ENCODE measurements around the gene ATP9A. TPM values are rescaled to one million over a fixed set of nuclear protein-coding genes. Genes with fewer than 3 reads are reported as not detected.
"Not testable (repeated sequence)": the region's sequence is repeated elsewhere in the genome, so short reads cannot be mapped to it uniquely, and the experiment has no call there.

ATP9A gene
- total RNA-seq, 4 donors from 2014 or later: 36.1 to 47.4 (median 38.1) TPM

DNA sequence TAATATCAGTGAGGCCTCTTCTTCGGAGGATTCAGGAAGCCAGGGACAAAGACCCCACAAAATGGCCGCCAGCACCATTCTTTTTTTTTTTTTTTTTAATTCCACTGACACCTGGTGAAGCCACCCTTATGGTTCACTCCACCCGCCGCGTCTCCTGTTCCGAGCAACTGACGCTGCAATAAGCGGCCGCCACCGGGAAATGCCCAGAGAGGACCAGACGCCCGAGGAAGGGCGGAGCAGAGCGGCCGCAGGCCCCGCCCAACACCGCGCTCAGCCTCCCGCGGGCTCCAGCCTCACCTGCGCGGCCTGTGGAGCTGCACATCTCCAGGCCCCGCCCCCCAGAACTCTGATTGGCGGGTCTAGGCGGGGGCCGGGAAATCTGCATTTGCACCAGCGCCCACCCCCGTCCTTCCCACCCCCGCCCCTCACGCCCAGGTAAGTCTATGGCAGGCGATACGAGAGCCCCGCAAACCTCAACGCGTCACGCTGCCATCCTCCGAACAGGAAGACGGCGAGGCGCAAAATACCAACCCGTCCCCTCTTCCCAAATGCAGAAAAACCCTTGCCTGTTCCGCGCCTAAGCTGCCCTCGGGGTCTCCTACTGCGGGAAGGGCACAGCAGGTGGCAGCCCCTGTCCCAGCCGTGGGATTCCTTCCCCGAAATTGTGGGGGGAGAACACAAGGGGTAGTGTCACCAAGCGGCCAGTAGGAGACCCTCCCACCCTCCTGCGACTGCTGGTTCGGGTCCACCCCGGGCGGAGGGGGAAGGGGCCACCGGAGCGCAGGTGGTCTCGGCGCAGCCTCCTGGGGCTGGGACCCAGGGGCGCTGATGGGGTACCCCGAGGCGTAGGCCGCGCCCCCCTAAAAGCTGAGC is 960 bp downstream of the ATP9A start:
- 3% methylated on average over 34 to 52 of the region's 61 CpGs for WGBS, 2 donors
- Histone ChIP-seq H3K36me3 (no peaks in the 10 kb centered on the region), H3K27ac (peak overlapping the region; percentile 43 to 84 (median 60)), H3K9me3 (no peaks in the 10 kb centered on the region), H3K4me3 (peak overlapping the region; percentile 55 to 84 (median 64)), H3K27me3 (peaks cover 0 to 12% of the 10 kb centered on the region in 2 donors), H3K4me1 (peaks cover 0 to 19% (median 0%) of the 10 kb centered on the region in 4 donors)
- DNase-seq (ENCODE audit: low spot score in 2 of 2): peak; percentile 27 to 41
- TF ChIP-seq EP300 (IDR thresholded peaks at IDR 0.05): no peak
- TF ChIP-seq, protein P1, sequence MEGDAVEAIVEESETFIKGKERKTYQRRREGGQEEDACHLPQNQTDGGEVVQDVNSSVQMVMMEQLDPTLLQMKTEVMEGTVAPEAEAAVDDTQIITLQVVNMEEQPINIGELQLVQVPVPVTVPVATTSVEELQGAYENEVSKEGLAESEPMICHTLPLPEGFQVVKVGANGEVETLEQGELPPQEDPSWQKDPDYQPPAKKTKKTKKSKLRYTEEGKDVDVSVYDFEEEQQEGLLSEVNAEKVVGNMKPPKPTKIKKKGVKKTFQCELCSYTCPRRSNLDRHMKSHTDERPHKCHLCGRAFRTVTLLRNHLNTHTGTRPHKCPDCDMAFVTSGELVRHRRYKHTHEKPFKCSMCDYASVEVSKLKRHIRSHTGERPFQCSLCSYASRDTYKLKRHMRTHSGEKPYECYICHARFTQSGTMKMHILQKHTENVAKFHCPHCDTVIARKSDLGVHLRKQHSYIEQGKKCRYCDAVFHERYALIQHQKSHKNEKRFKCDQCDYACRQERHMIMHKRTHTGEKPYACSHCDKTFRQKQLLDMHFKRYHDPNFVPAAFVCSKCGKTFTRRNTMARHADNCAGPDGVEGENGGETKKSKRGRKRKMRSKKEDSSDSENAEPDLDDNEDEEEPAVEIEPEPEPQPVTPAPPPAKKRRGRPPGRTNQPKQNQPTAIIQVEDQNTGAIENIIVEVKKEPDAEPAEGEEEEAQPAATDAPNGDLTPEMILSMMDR (IDR thresholded peaks at IDR 0.05): peak in 2 of 5 experiments; percentile 12 to 26

DNA sequence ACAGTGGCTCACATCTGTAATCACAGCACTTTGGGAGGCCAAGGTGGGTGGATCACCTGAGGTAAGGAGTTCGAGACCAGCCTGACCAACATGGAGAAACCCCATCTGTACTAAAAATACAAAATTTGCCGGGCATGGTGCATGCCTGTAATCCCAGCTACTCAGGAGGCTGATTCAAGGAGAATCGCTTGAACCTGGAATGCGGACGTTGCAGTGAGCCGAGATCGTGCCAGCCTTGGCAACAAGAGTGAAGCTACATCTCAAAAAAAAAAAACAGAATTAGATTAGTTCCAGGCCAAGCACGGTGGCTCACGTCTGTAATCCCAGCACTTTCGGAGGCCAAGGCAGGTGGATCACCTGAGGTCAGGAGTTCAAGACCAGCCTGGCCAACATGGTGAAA is 2.8 kb downstream of the ATP9A start:
- not testable (repeated sequence) for DNase-seq (ENCODE audit: low spot score in 2 of 2)
- WGBS, 2 donors: 79 to 83% methylated on average over 10 of the region's 10 CpGs
- H3K27me3 ChIP-seq: peaks cover 0 to 12% of the 10 kb centered on the region in 2 donors

DNA sequence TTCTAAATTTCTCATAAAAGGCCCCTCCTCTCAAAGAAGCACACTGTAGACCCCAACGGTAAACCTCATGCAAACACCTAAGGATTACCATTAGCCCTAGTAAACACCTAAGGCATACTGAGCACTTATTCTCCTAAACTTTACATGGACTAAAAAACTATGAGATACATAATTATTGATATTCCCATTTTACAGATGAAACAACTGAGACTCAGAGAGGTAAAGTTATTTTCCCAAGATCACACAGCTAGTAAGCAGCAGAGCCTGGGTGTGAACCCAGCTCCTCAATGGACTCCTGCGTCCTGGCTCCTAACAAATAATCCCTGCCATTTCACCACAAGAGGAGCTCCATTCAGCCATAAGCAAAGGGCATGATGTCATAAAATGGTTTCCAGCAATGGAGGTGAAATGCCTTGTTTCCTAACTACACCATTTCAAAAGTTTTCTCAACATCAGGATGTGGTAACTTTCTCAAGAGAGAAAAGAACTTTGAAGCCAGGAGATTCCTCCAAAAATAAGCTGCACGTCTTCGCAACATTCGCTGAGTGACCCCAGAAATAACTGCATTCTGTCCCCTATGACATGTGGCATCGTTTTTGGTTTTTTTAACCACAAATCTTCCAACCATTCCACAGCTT is 4.1 kb downstream of the ATP9A start:
- TF ChIP-seq, protein P1 (IDR thresholded peaks at IDR 0.05): no peak
- TF ChIP-seq EP300 (IDR thresholded peaks at IDR 0.05): peak in 1 of 2 donors; percentile 51
- DNase-seq (ENCODE audit: low spot score in 2 of 2): no peak
- H3K27ac ChIP-seq: no peak overlapping the region
- WGBS, 2 donors: 81 to 82% methylated on average over 6 of the region's 6 CpGs
- H3K36me3 ChIP-seq: peaks cover 0 to 4% (median 0%) of the 10 kb centered on the region in 3 donors
- H3K27me3 ChIP-seq: peaks cover 0 to 12% of the 10 kb centered on the region in 2 donors
- H3K4me3 ChIP-seq: no peak overlapping the region
- H3K9me3 ChIP-seq: peaks cover 0 to 8% (median 0%) of the 10 kb centered on the region in 4 donors
- H3K4me1 ChIP-seq: peaks cover 0 to 19% (median 0%) of the 10 kb centered on the region in 4 donors

More for the DNA sequence above, 2.8 kb downstream of the ATP9A start:
- H3K4me1 ChIP-seq: peaks cover 0 to 19% (median 0%) of the 10 kb centered on the region in 4 donors
- not testable (repeated sequence) for H3K9me3 ChIP-seq, H3K36me3 ChIP-seq, H3K4me3 ChIP-seq, H3K27ac ChIP-seq

DNA sequence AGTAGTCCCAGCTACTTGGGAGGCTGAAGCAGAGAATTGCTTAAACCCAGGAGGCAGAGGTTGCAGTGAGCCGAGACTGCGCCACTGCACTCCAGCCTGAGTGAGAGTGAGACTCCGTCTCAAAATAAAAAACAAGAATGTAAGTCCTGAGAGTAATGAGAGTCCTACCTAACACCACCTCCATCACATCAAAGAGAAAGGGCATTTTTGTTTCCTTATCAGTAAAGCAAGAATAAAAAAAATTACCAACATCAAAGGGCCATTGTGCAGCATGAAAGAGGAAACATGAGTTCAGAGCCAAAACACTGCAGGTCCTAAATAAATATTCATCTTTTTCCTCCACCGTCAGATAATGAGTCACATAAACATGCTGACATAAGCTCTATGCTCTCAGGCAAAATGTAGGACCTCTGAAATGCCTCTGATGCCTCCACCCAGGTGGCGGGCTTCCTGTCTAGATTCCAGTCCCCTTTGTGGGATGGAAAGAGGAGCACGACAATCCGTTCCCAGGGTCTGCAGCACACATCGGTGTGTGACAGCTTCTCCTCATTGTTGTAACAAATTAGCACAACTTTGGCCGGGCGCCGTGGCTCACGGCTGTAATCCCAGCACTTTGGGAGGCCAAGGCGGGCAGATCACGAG is 7.2 kb downstream of the ATP9A start:
- Histone ChIP-seq H3K36me3 (peaks cover 0 to 4% (median 0%) of the 10 kb centered on the region in 3 donors), H3K27me3 (no peaks in the 10 kb centered on the region), H3K27ac (no peak overlapping the region), H3K4me1 (no peaks in the 10 kb centered on the region), H3K4me3 (no peak overlapping the region), H3K9me3 (peaks cover 0 to 8% (median 0%) of the 10 kb centered on the region in 4 donors)
- 75 to 81% methylated on average over 13 to 14 of the region's 14 CpGs for WGBS, 2 donors
- no peak for DNase-seq (ENCODE audit: low spot score in 2 of 2)
- TF ChIP-seq POLR2A (IDR thresholded peaks at IDR 0.05) (no peak), EP300 (IDR thresholded peaks at IDR 0.05) (no peak)
- TF ChIP-seq, protein P1 (IDR thresholded peaks at IDR 0.05): no peak

DNA sequence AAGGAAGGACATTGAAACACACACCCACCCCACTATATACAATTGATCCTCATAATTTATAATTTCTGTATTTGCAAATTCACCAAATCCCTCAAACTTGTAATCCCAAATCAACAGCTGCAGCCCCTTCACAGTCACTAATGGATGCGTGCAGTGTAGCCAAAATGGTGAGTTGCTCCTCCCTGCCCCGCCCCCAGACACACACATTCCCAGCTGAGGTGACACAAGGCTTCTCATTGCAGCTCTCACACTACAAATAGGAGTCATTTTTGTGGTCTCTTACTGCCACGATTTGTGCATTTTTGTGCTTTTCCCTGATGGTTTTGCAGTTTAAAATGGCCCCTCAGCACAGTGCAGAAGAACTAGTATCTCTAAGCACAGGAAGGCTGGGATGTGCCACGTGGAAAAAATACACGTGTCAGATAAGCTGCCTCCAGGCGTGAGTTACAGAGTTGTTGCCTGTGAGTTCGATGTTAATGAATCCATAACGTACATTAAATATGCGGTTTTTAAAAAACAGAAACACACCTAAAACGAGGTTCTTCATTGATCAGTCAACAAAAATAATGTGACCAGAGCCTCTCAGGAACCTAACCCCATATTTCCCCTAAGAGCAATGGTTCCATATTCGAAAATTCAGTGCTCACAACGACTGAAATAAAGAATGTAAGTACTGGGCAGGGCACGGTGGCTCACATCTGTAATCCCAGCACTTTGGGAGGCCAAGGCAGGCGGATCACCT is 8.2 kb downstream of the ATP9A start:
- 88 to 93% methylated on average over 14 of the region's 14 CpGs for WGBS, 2 donors

More for the DNA sequence above, 8.2 kb downstream of the ATP9A start:
- Histone ChIP-seq H3K36me3 (peaks cover 0 to 4% (median 0%) of the 10 kb centered on the region in 3 donors), H3K9me3 (peaks cover 0 to 8% (median 0%) of the 10 kb centered on the region in 4 donors), H3K27me3 (no peaks in the 10 kb centered on the region), H3K27ac (no peak overlapping the region), H3K4me1 (no peaks in the 10 kb centered on the region), H3K4me3 (no peak overlapping the region)
- TF ChIP-seq, protein P1 (IDR thresholded peaks at IDR 0.05): no peak
- TF ChIP-seq EP300 (IDR thresholded peaks at IDR 0.05): no peak
- no peak for TF ChIP-seq POLR2A (IDR thresholded peaks at IDR 0.05)
- no peak for DNase-seq (ENCODE audit: low spot score in 2 of 2)

All from tibial nerve (tissue), 4 donors.